Stimulated activated naive CD4-positive, alpha-beta T cell (primary cell): Measurements from ENCODE around the gene TRPM5.
A peak's percentile ranks its signal among the peaks of the same experiment; 100 is the strongest.
"Not testable (repeated sequence)": the region's sequence is repeated elsewhere in the genome, so short reads cannot be mapped to it uniquely, and the experiment has no call there.

Experiments
- DNase-seq, 6 experiments: peaks; one replicate each; lab custom pipeline; 2025; lab: John Stamatoyannopoulos, UW

Gene TRPM5, protein sequence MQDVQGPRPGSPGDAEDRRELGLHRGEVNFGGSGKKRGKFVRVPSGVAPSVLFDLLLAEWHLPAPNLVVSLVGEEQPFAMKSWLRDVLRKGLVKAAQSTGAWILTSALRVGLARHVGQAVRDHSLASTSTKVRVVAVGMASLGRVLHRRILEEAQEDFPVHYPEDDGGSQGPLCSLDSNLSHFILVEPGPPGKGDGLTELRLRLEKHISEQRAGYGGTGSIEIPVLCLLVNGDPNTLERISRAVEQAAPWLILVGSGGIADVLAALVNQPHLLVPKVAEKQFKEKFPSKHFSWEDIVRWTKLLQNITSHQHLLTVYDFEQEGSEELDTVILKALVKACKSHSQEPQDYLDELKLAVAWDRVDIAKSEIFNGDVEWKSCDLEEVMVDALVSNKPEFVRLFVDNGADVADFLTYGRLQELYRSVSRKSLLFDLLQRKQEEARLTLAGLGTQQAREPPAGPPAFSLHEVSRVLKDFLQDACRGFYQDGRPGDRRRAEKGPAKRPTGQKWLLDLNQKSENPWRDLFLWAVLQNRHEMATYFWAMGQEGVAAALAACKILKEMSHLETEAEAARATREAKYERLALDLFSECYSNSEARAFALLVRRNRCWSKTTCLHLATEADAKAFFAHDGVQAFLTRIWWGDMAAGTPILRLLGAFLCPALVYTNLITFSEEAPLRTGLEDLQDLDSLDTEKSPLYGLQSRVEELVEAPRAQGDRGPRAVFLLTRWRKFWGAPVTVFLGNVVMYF (N-terminal part only)

DNA sequence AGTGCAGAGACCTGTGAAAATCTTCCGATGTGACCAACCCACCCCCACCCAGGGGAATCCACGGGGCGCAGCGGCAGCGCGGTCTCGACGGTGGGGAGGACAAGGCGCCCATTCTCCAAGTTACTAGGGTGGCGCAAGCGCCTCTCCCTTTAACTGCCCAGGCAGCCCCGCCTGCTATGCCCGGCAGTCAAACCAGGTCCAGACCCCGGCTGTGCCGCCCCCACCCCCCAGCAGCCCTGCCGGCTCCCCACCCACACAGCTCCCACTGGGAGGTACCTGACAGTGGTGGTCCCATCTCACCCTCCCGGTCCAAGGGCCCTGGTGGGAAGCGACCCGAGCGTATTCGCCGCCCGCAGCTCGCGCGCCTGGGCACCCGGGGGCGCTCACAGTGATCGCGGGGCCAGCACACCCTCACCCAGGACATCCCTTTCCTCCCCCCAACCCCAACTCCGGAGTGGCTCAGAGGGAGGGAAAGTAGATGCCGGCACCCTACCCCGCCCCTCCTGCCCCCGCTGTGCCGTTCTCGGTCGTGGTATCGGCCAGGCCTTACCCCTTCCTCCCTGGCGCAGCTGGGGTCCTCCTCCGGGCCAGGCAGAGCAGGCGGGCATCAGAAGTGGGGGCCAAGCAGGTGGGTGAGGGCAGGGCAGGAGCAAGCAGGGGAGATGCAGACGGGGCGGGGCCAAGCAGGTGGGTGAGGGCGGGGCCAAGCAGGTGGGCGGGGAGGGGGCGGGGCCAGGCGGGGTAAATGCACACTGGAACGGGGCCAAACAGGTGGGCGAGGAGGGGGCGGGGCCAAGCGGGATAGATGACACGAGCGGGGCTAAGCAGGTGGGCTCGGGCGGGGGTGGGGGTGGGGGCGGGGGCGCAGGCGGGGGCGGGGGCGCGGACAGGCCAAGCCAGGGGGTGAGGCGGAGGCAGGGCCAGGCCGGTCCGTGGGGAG lies at the start of gene TRPM5:
Gene TRPM5 (minus strand): TSS at position 634 of the 940 bp plus-strand sequence. CDS start 21,478 bp downstream, outside the sequence.
- peak; percentile 61 to 86 (median 83) for DNase-seq

DNA sequence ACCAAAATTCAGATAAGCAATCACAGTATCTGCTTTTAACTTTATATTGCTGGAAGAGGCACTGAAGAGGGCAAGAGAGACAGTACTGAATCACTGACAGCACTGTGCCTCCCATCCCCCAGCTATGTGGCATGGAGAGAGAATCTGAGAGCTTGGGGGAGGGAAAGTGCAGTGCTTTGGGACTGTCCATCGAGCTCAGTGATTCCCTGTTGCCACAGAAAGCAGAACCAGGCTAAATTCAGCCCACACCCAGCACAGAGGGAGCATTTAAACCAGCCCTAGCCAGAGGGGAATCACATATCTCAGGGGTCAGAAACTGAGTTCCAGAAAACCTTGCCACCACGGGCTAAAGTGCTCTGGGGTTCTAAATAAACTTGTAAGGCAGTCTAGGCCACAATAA lies 44.8 kb upstream of the TRPM5 start:
- DNase-seq = no peak

DNA sequence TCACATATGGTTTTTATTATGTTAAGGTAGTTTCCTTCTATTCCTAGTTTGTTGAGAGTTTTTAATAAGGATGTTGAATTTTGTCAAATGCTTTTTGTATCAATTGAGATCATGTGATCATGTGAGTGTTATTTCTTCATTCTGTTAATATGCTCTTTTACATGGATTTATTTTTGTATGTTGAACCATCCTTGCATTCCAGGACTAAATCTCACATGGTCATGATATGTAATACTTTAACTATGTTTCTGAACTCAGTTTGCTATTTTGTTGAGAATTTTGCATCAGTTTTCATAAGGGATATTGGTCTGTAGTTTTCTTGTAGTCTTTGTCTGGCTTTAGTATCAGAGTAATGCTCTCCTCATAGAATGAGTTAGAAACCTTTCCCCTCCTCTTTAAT lies 43.7 kb upstream of the TRPM5 start:
- DNase-seq = no peak

DNA sequence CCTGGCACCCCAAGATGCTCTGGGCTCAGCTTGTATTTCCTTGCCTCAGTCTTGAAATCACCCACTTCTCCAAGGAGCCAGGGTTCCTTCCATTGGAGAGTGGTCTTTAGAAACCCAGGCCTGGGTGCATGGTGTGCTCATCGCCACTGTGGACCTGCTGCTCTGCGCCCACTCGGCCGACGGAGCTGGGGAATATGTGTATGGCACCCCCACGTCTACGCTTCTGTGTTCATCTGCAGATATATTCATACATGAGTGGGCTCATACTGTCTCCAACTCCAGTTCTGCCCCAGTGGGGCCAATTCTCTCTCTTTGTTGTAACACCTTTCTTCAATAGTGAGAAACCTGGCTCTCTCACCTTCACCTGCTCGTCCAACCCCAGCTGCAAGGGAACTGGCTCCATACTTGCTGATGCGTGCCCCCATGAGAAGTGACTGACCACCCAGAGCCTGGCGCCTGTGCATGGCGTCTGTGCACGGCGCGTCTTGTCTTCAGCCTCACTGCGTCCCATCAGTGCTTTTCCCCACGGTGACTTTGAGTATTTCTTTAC lies 40.3 kb upstream of the TRPM5 start:
- no peak for DNase-seq

DNA sequence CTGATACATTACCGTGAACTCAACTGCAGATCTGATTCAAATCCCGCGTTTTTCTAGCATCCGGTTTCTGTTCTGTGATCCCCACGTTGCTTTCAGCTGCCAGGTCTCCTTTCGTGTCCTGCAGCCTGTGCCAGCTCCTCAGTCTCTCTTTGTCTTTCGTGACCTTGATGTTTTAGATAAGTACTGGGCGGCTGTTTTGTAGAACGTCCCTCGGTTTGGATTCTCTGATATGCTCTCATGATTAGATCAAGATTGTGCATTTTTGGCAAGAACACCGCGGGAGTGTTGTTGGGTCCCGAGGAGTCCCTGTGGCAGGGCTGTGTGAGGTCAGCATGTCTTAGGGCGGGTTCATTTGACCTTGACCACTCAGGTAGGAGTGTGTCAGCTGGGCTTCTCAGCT lies 39.1 kb upstream of the TRPM5 start:
- no peak for DNase-seq

DNA sequence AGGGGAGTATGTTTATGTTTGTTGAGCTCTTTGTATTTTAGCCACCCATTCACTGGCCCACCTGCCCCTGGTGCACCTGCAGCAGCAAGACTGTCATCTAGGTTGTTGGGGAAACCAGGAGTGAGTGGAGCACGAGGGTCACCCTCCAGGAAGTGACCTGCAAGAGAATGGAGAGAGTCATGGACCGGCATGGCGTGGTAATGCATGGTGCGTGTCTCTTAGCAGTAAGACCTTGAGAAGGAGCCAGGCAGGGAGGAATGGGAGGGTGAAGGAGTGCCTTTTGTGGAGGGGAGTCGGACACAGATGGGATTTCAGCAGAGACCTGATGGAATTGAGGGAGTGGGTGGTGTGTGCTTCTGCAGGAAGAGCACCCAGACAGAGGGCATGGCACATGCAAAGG lies 38.4 kb upstream of the TRPM5 start:
- no peak for DNase-seq

DNA sequence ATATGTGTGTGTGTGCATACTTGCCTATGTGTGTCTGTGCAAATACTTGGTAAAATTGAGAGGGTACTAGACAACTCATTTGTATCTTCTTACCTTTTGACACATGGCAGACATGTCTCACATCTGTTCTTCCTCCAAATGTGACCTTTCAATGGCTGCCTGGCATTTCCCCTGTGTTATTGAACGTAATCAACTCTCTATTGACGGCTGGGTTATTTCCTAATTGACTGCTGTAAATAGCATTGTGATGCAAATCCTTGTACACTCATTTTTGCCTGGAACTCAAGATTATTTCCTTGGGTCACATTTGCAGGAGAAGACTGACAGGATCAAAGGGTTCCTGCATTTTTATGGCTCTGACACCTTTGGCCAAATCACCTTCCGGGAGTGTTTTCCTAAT lies 37.9 kb upstream of the TRPM5 start:
- no peak for DNase-seq

DNA sequence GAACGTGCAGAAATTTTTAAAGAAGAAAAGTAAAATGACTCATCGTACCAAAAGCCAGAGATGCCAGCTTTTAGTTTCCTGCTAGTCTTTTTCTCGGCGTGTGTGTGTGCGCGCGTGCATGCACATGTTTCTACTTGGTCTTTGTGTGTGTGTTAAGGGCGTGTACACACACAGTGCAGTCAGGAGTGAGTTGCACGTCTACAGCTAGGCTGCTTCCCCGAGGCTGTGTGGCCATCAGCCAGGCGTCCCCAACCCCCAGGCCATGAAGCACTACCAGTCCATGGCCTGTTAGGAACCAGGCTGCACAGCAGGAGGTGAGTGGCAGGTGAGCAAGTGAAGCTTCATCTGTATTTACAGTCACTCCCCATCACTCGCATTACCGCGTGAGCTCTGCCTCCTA lies 36.9 kb upstream of the TRPM5 start:
- DNase-seq = no peak

DNA sequence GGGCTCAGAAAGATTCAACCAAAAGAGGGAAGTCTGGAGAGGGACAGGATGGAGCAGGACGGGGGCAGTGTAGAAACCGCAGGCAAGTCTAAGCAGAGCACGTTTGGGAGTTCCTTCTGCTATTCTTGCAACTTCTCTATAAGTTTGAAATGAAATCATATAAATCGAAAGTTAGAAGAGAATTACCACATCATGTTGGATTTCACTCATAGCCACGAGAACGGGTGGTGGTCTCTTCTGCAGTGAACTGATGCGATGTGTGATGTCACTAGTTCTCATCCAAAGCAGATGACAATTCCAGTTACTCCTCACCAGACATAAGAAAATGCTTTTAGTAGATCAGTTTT lies 36.5 kb upstream of the TRPM5 start:
- no peak for DNase-seq

DNA sequence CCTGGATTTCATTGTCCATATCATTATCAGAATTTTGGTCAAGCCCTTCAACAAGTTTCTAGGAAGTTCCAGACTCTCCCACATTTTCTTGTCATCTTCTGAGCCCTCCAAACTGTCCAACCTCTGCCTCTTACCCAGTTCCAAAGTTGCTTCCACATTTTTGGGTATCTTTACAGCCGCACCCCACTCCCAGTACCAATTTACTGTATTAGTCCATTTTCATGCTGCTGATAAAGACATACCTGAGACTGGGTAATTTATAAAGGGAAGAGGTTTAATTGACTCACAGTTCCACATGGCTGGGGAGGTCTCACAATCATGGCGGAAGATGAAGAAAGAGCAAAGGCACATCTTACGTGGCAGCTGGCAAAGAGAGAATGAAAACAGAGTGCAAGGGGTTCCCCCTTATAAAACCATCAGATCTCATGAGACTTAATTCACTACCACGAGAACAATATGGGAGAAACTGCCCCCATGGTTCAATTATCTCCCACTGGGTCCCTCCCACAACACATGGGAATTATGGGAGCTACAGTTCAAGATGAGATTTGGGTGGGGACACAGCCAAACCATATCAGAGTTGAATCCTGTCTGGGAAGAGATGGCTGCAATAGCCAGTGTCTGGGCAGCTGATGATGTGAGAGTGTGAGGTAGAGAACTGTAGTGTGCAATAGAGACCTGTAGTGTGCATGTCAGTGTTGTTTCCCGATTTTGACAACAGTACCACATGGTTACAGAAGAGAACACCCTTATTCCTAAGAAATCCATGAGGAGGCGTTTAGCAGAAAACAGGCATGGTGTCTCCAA lies 36.0 kb upstream of the TRPM5 start:
- not testable (repeated sequence) for DNase-seq

DNA sequence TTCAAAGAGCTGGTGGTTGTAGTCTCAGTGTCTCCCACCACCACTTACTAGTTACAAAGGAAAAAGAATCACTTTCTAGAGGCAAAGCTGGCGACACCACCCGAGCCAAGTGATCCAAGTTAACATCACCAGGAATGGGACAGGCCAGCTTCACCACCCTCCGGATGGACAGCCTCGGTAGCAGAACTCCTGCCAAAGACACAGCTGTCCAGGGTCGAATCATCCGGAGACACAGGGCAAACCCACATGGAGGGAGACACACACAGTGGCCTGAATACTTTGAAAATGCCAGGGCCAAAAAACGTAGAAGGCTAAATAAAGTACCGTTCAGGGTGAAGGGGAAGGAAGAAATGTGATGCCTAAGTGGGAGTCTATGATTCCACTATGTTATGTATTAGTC lies 33.6 kb upstream of the TRPM5 start:
- DNase-seq = no peak

DNA sequence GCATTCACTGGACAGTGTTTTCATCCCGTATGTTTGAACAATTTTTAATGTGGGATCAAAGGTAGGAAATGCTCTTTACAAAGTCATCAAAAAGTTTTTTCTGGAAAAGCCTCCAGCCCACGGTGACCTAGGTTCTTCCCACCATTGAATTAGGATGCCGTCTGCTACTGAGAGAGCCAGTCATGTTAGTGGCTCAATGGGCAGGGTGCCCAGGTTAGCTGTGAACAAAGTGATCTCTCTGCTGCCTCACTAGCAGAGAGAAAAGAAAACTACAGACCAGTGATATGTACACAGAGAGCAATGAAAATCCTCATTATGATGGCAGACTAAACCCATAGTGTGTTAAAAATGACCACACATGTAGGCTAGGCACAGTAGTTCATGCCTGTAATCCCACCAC lies 32.9 kb upstream of the TRPM5 start:
- no peak for DNase-seq

DNA sequence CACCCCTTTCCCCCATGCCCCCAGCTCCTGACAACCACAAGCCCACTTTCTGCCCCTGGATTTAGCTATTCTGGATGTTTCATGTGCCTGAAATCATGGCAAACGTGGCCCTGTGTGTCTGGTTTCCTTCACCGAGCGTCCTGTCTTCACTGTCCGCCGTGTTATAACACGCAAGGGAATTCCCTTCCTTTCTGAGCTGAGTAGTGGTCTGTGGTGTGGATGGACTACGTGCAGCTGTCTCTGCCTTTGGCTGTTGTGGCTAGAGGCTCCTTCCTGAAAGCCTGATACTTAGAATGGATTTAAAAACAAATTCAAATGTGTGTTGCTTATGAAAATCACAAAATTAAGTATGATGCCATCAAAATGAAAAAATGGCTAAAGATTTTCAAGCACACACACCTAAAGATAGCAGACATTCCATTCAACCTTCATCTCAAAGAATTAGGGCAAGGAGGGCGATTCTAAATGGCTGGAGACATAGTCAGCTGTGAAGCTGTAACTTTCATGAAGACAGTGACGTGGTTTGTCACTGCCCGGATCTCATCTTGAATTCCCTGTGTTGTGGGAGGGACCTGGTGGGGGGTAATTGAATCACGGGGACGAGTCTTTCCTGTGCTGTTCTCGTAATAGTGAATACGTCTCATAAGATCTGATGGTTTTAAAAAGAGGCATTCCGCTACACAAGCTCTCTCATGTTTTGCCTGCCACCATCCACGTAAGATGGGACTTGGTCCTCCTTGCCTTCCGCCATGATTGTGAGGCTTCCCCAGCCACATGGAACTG lies 31.0 kb upstream of the TRPM5 start:
- no peak for DNase-seq

DNA sequence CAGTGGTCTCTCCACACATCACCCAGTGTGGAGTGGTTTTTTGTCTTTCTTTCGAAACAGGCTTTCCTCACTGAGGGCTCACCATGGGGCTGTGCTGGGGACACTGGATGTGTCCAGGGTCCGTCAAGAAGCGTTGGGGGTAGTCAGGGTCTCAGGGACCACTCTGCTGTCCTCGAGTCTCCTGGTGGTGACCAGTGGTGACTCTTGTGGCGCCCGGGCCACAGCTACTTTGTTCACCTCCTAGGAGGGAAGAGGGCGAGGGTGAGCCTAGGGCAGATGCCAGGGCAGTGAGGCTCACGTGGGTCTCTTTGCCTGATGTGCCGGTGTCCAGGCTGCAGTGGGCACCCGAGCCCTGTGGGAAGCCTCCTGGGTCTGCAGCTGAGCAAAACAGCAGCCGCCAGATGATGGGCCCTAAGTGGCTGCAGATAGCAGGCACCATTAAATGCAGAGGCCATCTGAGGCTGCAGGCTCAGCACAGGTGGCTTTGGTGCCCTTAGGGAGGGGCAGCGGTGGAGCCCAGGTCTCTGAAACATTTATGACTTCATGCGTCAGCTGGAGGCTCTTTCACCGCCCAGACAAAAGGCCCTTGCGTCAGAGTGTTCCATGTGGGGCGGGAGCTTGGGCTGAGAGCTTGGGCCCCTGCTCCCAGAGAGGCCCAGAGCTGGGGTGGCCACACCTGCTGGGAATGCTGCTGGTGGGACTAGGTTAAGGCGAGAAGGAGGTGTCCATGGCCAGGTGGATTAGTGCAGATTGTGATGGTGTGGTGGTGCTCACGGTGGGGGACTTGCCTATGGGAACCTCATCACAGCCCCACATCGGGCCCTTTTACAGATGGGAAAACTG lies 30.0 kb upstream of the TRPM5 start:
- no peak for DNase-seq

DNA sequence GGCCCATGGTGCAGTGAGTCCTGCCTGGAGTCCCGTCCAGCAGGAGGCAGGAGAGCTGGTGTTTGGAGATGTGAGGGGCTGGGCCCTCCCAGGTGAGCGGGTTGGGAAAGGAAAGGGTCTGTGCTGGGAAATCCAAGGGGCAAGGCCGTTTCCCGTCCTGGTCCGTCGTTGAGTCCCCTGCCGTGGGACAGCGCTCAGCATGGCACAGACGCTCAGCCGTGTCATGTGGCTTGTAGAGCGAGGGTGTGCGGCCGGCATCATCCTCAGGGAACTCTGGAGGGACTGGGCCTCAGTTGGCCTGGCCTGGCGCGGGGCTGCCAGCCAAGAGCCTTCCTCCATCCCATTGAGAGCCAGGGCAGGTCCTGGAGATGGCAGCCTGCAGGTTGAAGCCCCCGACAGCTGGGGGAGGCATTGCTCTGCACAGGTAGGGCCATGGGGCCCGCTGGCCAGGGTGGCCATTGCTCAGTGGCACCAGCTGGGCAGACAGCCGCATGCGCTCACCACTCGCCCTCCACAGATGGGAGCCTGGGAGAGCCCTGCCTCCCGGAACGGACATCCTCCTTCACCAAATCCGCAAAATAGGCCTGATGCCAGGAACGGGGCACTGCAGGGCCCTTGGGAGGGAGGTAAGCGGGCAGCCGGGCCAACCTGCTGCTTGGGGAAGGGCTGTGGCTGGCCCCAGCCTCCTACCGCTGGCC lies 29.2 kb upstream of the TRPM5 start:
- no peak for DNase-seq

DNA sequence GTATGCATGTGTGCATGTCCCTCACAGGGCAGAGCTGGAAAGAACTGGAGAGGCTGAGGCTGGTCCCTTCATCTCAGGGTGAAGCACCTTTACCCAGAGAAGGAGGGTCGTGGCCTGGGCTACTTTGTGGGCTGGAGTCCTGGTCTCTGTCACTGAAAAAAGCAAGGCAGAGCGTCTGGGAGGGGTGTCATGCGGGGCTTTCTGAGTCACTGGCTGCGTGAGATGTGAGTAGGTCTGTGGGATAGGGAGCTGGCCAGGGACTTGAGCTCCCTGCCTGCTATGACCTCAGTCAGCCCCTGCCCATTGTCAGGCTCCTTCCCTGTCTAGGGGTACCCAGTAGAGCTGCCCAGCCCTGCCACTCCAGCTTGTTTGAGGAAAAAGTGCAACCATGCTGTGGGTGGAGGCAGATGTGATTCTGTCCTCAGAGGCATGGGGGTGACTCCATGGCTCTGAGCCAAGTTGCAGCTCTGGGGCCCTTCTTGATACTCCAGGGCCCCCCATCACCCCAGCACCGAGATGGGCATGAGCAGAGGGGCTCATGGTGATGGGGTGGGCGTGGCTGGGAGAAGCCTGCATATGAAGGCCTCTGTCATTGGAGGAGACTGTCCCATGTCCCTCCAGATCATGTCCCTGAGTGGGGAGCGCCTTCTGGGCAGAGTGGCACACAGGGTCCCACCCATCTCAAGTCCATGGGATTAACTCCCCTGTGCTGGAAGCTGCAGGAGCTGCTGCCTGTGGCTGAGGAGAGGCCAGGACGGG lies 28.3 kb upstream of the TRPM5 start:
- DNase-seq = no peak

DNA sequence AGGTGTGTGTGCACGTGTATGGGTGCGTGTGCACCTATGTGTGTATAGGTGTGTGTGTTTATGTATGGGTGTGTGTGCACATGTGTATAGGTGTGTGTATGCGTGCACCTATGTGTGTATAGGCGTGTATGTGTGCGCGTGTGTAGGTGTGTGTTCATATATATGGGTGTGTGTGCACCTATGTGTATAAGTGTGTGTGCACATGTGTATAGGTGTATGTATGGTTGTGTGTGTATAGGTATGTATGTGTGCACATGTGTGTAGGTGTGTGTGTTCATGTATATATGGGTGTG lies 27.4 kb upstream of the TRPM5 start:
- no peak for DNase-seq

DNA sequence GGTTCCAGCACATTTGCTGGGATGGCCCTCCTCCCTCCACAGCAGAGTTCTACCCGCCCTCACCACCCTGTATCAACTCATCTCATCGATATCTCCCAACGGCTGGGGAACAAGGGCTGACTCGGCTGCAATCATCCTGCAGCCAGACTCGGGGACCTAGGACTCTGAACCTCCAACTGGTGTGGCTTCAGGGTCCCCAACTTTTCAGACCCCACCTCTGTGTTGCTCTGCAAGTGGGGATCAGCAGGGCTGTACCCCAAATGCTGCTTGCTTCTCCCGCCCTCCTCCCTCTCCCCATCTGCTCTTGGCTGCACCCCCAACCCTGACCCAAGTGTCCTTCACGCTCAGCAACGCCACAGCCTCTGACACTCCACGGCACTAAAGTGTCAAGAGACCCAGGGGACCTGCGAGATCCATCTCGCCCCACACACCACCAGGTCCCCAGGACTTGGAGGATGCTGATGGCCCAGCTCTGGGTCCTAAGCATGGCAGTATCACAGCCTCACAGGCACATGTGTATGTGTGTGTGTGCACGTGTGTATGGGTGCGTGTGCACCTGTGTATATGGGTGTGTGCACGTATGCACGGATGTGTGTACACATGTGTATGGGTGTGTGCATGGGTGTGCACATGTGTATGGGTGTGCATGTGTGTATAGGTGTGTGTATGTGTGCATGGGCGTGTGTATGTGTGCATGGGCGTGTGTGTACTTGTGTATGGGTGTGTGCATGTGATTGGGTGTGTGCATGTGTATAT lies 26.9 kb upstream of the TRPM5 start:
- no peak for DNase-seq
